K562 (cell line): Measurements from ENCODE around the gene CCDC82. TPM values are rescaled to one million over a fixed set of nuclear protein-coding genes. Genes with fewer than 3 reads are reported as not detected.

Experiments used
- CBX5 ChIP-seq: IDR thresholded peaks from 2 replicates; pipeline ENCODE4 v1.6.1; 2014; ENCODE audit warnings: low read depth, borderline replicate concordance
- CC2D1A ChIP-seq: fragments of 450-650 bp; IDR thresholded peaks from 2 replicates; pipeline ENCODE4 v1.6.1; 2017; ENCODE audit warnings: mild to moderate bottlenecking
- CCAR2 ChIP-seq: fragments of 200-400 bp; formaldehyde crosslinking; IDR thresholded peaks from 2 replicates; pipeline ENCODE4 v1.6.1; 2017; ENCODE audit warnings: mild to moderate bottlenecking, low read depth, low read length
- HMGN3 ChIP-seq: IDR thresholded peaks from 2 replicates; pipeline ENCODE4 v1.6.1; 2011; ENCODE audit warnings: borderline replicate concordance, low read depth, mild to moderate bottlenecking, mixed read lengths, low read length; ENCODE audit not compliant: insufficient read length; ENCODE audit errors: extremely low read depth
- KHSRP ChIP-seq: fragments of 450-650 bp; IDR thresholded peaks from 2 replicates; pipeline ENCODE4 v1.6.1; 2017
- LARP7 ChIP-seq: fragments of 450-650 bp; IDR thresholded peaks from 2 replicates; pipeline ENCODE4 v1.6.1; 2016
- MLX ChIP-seq, 2 experiments: fragments of 450-650 bp in 1 of 2; sonication (generic) in 1 of 2; formaldehyde crosslinking; conservative IDR thresholded peaks; 2 replicates each; pipeline versions ENCODE4 v1.4.0 to v1.8.1; 2020 to 2022; ENCODE audit warnings: mild to moderate bottlenecking in 1 of 2, missing genetic modification reagents in 1 of 2
- PCBP1 ChIP-seq: fragments of 200-400 bp; formaldehyde crosslinking; IDR thresholded peaks from 2 replicates; pipeline ENCODE4 v1.6.1; 2018; ENCODE audit warnings: mild to moderate bottlenecking, low read depth, low read length; ENCODE audit not compliant: poor library complexity, severe bottlenecking
- POLR2A ChIP-seq: fragments of 450-650 bp; conservative IDR thresholded peaks from 2 replicates; pipeline ENCODE4 v1.6.1; 2016
- RAD21 ChIP-seq, 2 experiments: fragments of 250-450 bp in 1 of 2; fragments of 450-650 bp in 1 of 2; sonication (Bioruptor Pico) in 1 of 2; formaldehyde crosslinking in 1 of 2; IDR thresholded peaks in 1 of 2; conservative IDR thresholded peaks in 1 of 2; 2 replicates each; pipeline versions ENCODE4 v1.4.0 to v1.8.0; 2020 to 2022; ENCODE audit warnings: mild to moderate bottlenecking in 2 of 2, moderate library complexity in 1 of 2
- RFX1 ChIP-seq: fragments of 450-650 bp; IDR thresholded peaks from 2 replicates; pipeline ENCODE4 v1.6.1; 2016; ENCODE audit warnings: mild to moderate bottlenecking, moderate library complexity
- SMAD1 ChIP-seq: fragments of 150-350 bp; IDR thresholded peaks from 2 replicates; pipeline ENCODE4 v1.6.1; 2014; ENCODE audit warnings: low read length, low read depth; ENCODE audit not compliant: partially characterized antibody
- SMAD3 ChIP-seq: fragments of 450-650 bp; formaldehyde crosslinking; conservative IDR thresholded peaks from 2 replicates; pipeline ENCODE4 v1.4.0; 2020; ENCODE audit warnings: mild to moderate bottlenecking
- ZBTB17 ChIP-seq: fragments of 450-650 bp; formaldehyde crosslinking; IDR thresholded peaks from 2 replicates; pipeline ENCODE4 v1.4.0; 2020; ENCODE audit warnings: mild to moderate bottlenecking
- ZBTB2 ChIP-seq: fragments of 450-650 bp; IDR thresholded peaks from 2 replicates; pipeline ENCODE4 v1.6.1; 2016; ENCODE audit warnings: antibody characterized with exemption
- ZBTB26 ChIP-seq: fragments of 450-650 bp; formaldehyde crosslinking; IDR thresholded peaks from 2 replicates; pipeline ENCODE4 v1.4.0; 2022; ENCODE audit warnings: missing genetic modification characterization
- ZBTB9 ChIP-seq: fragments of 450-650 bp; formaldehyde crosslinking; IDR thresholded peaks from 2 replicates; pipeline ENCODE4 v1.4.0; 2020; ENCODE audit warnings: mild to moderate bottlenecking, moderate library complexity
- ZNF165 ChIP-seq: fragments of 250-450 bp; sonication (Bioruptor Pico); IDR thresholded peaks from 2 replicates; pipeline ENCODE4 v1.4.0; 2020; ENCODE audit warnings: borderline replicate concordance
- ZNF449 ChIP-seq: fragments of 250-450 bp; sonication (Bioruptor Pico); IDR thresholded peaks from 2 replicates; pipeline ENCODE4 v1.8.0; 2022; ENCODE audit warnings: moderate library complexity, mild to moderate bottlenecking, inconsistent platforms
- polyA plus RNA-seq, 8 experiments: library from polyadenylated mRNA; depleted of rRNA in 4 of 8; stranded (reverse) in 5 of 8; unstranded in 3 of 8; fragments of >200 nt; fragmentation: Nextera tagmentation in 2 of 8; fragmentation: Illumina TruSeq in 1 of 8; extraction: Ambion mirVana in 2 of 8; extraction: Trizol in 1 of 8; gene quantifications; 2 replicates each; pipeline versions ENCODE4 v1.2.1 to v1.2.3, GENCODE V29; 2011 to 2014; ENCODE audit warnings: inconsistent platforms in 1 of 8, missing spikeins in 1 of 8
- total RNA-seq, 7 experiments: library from RNA; depleted of rRNA in 6 of 7; stranded (reverse); fragments of >200 nt in 6 of 7; fragmentation: Illumina TruSeq in 2 of 7; extraction: Trizol in 2 of 7; gene quantifications; 2 replicates each; pipeline versions ENCODE4 v1.2.1 to v1.2.3, GENCODE V29; 2011 to 2021; ENCODE audit warnings: low replicate concordance in 1 of 7

The CCDC82 gene
- total and polyA plus RNA-seq, 9 of the 15 experiments (the other 6 are each of a cell fraction or from before 2014, with no cell fraction given), result 12.5 to 51.3 (median 24.5) TPM

- TF ChIP-seq RAD21 (CRISPR knock-in tag; conservative IDR thresholded peaks at IDR 0.05 in 1 of 2, IDR thresholded peaks at IDR 0.05 in 1 of 2) (no peak), POLR2A (no peak), ZNF449 (CRISPR knock-in tag) (no peak), ZBTB17 (CRISPR knock-in tag) (no peak), ZBTB9 (CRISPR knock-in tag) (0 out of 2 replicates have a peak, but pooled peaks have one; percentile 54), ZBTB2 (no peak), ZBTB26 (CRISPR knock-in tag) (no peak), KHSRP (no peak), HMGN3 (no peak), SMAD3 (CRISPR knock-in tag) (no peak), CCAR2 (no peak), ZNF165 (CRISPR knock-in tag) (no peak), CBX5 (no peak), PCBP1 (no peak), MLX (CRISPR knock-in tag; conservative IDR thresholded peaks at IDR 0.05) (no peak), CC2D1A (no peak), SMAD1 (no peak), LARP7 (no peak), RFX1 (no peak)
These were observed 607 bp downstream of the CCDC82 start (continued) for GRCh38 chr11:96388891-96389719.
